KMS-11 (cell line): ENCODE results near the gene KIAA0408.
"Not testable (repeated sequence)": the region's sequence is repeated elsewhere in the genome, so short reads cannot be mapped to it uniquely, and the experiment has no call there.

Source experiments
- H2AFZ ChIP-seq: fragments of 200-600 bp; sonication (generic); 2 replicates; pipeline ENCODE4 v1.6.1; 2016; ENCODE audit warnings: antibody characterized with exemption, mixed run types, low read depth
- H3K27ac ChIP-seq: fragments of 200-600 bp; sonication (generic); 2 replicates; pipeline ENCODE4 v1.6.1; 2016; ENCODE audit warnings: mild to moderate bottlenecking, mixed run types
- H3K27me3 ChIP-seq: fragments of 200-600 bp; sonication (generic); 2 replicates; pipeline ENCODE4 v1.6.1; 2017; ENCODE audit warnings: mild to moderate bottlenecking, low read depth, mixed run types, moderate library complexity; ENCODE audit not compliant: insufficient read depth
- H3K36me3 ChIP-seq: fragments of 200-600 bp; sonication (generic); 2 replicates; pipeline ENCODE4 v1.6.1; 2017; ENCODE audit warnings: mild to moderate bottlenecking, mixed run types; ENCODE audit not compliant: insufficient read depth
- H3K4me1 ChIP-seq: fragments of 200-600 bp; sonication (generic); 2 replicates; pipeline ENCODE4 v1.6.1; 2016; ENCODE audit warnings: mild to moderate bottlenecking, low read depth, mixed run types; ENCODE audit not compliant: poor library complexity, severe bottlenecking
- H3K4me2 ChIP-seq: fragments of 200-600 bp; sonication (generic); 2 replicates; pipeline ENCODE4 v1.7.0; 2016; ENCODE audit warnings: mild to moderate bottlenecking, mixed run types
- H3K4me3 ChIP-seq: fragments of 200-600 bp; sonication (generic); IDR thresholded peaks from 2 replicates; pipeline ENCODE4 v1.6.1; 2017; ENCODE audit warnings: low read depth, low read length, mixed read lengths; ENCODE audit not compliant: insufficient read depth
- H3K79me2 ChIP-seq: fragments of 200-600 bp; sonication (generic); 2 replicates; pipeline ENCODE4 v1.6.1; 2016; ENCODE audit warnings: low read depth, mixed run types; ENCODE audit not compliant: insufficient read depth
- H3K9ac ChIP-seq: fragments of 200-600 bp; sonication (generic); 2 replicates; pipeline ENCODE4 v1.6.1; 2016; ENCODE audit warnings: mild to moderate bottlenecking, mixed run types
- H4K20me1 ChIP-seq: fragments of 200-600 bp; sonication (generic); 2 replicates; pipeline ENCODE4 v1.6.1; 2016; ENCODE audit warnings: mild to moderate bottlenecking, mixed run types; ENCODE audit not compliant: insufficient read depth
- TF ChIP-seq, protein P1 (sequence below): fragments of 200-600 bp; sonication (generic); conservative IDR thresholded peaks from 2 replicates; pipeline ENCODE4 v1.6.1; 2017; ENCODE audit warnings: low read depth, mild to moderate bottlenecking, antibody characterized with exemption, low read length, moderate library complexity, mixed read lengths

KIAA0408 gene

DNA sequence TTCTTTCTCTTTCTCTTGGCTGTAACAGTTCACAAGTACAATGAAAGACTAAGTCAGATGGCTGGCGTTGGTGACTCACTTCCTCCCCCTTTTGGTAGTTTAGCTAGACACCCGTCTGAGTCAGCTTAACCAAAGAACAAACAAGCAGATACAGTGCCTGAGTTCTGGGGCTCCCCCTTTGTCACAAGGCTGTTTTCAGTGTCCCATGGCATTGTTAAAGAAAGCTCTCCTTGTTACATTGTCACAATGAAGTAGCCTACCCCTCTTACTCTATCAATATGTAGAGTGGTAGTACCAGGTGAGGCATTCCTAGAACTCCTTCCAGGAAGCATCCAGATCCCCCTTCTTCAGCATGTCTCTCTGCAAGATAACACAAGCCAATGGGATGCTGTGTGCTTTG is 38.6 kb downstream of the KIAA0408 start:
- no peak overlapping the region for H3K4me2 ChIP-seq
- no peaks in the 10 kb centered on the region for H3K36me3 ChIP-seq
- no peaks in the 10 kb centered on the region for H4K20me1 ChIP-seq
- H3K4me3 ChIP-seq: no peak overlapping the region
- peak overlapping the region; percentile 59 for H2AFZ ChIP-seq
- no peak overlapping the region for H3K9ac ChIP-seq
- TF ChIP-seq, protein P1, sequence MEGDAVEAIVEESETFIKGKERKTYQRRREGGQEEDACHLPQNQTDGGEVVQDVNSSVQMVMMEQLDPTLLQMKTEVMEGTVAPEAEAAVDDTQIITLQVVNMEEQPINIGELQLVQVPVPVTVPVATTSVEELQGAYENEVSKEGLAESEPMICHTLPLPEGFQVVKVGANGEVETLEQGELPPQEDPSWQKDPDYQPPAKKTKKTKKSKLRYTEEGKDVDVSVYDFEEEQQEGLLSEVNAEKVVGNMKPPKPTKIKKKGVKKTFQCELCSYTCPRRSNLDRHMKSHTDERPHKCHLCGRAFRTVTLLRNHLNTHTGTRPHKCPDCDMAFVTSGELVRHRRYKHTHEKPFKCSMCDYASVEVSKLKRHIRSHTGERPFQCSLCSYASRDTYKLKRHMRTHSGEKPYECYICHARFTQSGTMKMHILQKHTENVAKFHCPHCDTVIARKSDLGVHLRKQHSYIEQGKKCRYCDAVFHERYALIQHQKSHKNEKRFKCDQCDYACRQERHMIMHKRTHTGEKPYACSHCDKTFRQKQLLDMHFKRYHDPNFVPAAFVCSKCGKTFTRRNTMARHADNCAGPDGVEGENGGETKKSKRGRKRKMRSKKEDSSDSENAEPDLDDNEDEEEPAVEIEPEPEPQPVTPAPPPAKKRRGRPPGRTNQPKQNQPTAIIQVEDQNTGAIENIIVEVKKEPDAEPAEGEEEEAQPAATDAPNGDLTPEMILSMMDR: peak; percentile 68
- H3K79me2 ChIP-seq: no peaks in the 10 kb centered on the region
- peaks cover 12% of the 10 kb centered on the region for H3K4me1 ChIP-seq
- H3K27me3 ChIP-seq: no peaks in the 10 kb centered on the region
- H3K27ac ChIP-seq: no peak overlapping the region

DNA sequence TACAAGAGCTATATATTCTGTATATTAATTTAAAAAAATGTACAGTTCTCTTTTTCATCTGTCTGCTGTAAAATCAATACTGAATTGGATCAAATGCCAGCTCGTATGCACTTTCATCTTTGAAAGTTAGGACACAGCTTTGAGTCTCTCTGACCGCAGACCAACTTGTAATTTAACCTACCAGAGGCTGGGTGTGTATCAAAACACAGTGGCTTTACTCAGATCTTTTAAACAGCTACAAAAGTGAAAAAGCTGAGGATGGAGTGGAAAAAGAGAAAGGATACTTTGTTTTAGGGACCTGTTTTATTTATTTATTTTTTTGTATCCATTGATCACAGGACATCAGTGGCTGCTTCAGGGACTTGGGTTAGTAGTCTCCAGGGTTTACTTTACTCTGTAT is 44.1 kb downstream of the KIAA0408 start:
- Histone ChIP-seq H3K36me3 (no peaks in the 10 kb centered on the region), H2AFZ (no peak overlapping the region), H3K4me2 (no peak overlapping the region), H3K79me2 (no peaks in the 10 kb centered on the region), H3K4me1 (peaks cover 2% of the 10 kb centered on the region), H3K27me3 (no peaks in the 10 kb centered on the region), H4K20me1 (no peaks in the 10 kb centered on the region), H3K27ac (no peak overlapping the region), H3K9ac (no peak overlapping the region), H3K4me3 (no peak overlapping the region)
- TF ChIP-seq, protein P1: no peak

DNA sequence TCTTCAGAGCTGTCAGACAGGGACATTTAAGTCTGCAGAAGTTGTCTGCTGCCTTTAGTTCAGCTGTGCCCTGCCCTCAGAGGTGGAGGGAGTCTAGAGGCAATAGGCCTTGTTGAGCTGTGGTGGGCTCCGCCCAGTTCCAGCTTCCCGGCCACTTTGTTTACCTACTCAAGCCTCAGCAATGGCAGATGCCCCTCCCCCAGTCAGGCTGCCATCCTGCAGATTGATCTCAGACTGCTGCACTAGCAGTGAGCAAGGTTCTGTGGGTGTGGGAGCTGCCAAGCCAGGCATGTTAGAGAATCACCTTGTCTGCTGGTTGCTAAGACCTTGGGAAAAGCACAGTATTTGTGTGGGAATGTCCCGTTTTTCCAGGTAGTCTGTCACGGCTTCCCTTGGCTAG is 46.1 kb downstream of the KIAA0408 start:
- not testable (repeated sequence) for H3K4me1 ChIP-seq, H3K79me2 ChIP-seq, H4K20me1 ChIP-seq, H3K27ac ChIP-seq, H3K4me2 ChIP-seq, H2AFZ ChIP-seq, H3K9ac ChIP-seq, H3K4me3 ChIP-seq, H3K36me3 ChIP-seq, H3K27me3 ChIP-seq

DNA sequence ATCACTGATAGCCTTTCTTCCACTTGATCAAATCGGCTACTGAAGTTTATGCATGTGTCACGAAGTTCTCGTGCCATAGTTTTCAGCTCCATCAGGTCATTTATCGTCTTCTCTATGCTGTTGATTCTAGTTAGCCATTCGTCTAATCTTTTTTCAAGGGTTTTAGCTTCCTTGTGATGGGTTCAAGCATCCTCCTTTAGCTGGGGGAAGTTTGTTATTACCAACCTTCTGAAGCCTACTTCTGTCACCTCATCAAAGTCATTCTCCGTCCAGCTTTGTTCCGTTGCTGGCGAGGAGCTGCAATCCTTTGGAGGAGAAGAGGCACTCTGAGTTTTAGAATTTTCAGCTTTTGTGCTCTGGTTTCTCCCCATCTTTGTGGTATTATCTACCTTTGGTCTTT is 47.2 kb downstream of the KIAA0408 start:
- H3K27ac ChIP-seq, H3K4me3 ChIP-seq, H3K4me2 ChIP-seq, H2AFZ ChIP-seq, H4K20me1 ChIP-seq, H3K9ac ChIP-seq, H3K27me3 ChIP-seq, H3K4me1 ChIP-seq, H3K79me2 ChIP-seq, H3K36me3 ChIP-seq: not testable (repeated sequence)
